GM10266 (cell line): ENCODE data around the gene COMMD9.
"Not testable (repeated sequence)": the region's sequence is repeated elsewhere in the genome, so short reads cannot be mapped to it uniquely, and the experiment has no call there.

Experiments used
- DNase-seq: peaks from one replicate; pipeline ENCODE4 v3.0.0; 2012; ENCODE audit errors: extremely low spot score
- CTCF ChIP-seq: IDR thresholded peaks from 2 replicates; pipeline ENCODE4 v1.5.1; 2012; ENCODE audit warnings: mild to moderate bottlenecking, low read depth; ENCODE audit not compliant: control insufficient read depth, insufficient read depth; ENCODE audit errors: missing control alignments

COMMD9 gene

GRCh38 chr11:36289226-36289852, at the start of gene COMMD9:
Gene COMMD9 (minus strand): TSS chr11:36289424. CDS start chr11:36289412, 12 bp downstream.
- no peak for TF ChIP-seq CTCF
- DNase-seq: peak; percentile 89

GRCh38 chr11:36333897-36334296, 44.7 kb upstream of the COMMD9 start:
- no peak for DNase-seq
- TF ChIP-seq CTCF: no peak

GRCh38 chr11:36333468-36333867, 44.2 kb upstream of the COMMD9 start:
- no peak for TF ChIP-seq CTCF
- no peak for DNase-seq

GRCh38 chr11:36330411-36330810, 41.2 kb upstream of the COMMD9 start:
- no peak for DNase-seq
- no peak for TF ChIP-seq CTCF

- no peak for DNase-seq
- TF ChIP-seq CTCF: no peak
Observed at GRCh38 chr11:36328966-36329673, 39.9 kb upstream of the COMMD9 start.

- no peak for TF ChIP-seq CTCF
- no peak for DNase-seq
Observed at GRCh38 chr11:36326524-36327419, 37.5 kb upstream of the COMMD9 start.

GRCh38 chr11:36325403-36325802, 36.2 kb upstream of the COMMD9 start:
- DNase-seq: not testable (repeated sequence)

GRCh38 chr11:36324956-36325355, 35.7 kb upstream of the COMMD9 start:
- not testable (repeated sequence) for DNase-seq
